Endometrial microvascular endothelial cells (primary cell): ENCODE measurements around the gene BLTP1. TPM values are rescaled to one million over a fixed set of nuclear protein-coding genes. Genes with fewer than 3 reads are reported as not detected.

Experiments
- in situ Hi-C: cut with HindIII; loops from 2 replicates; pipeline ENCODE4 v1.10.0; 2017; ENCODE audit warnings: low sequenced_read_pairs, low pct_unique_long_range_greater_than_20kb; ENCODE audit errors: inconsistent ontology term
- total RNA-seq: library from RNA; depleted of rRNA; stranded (reverse); fragments of >200 nt; gene quantifications from one replicate; pipeline ENCODE4 v1.2.3, GENCODE V29; 2015; ENCODE audit errors: inconsistent ontology term

BLTP1 gene
- total RNA-seq, 1 donor from 2014 or later: 42.6 TPM

DNA sequence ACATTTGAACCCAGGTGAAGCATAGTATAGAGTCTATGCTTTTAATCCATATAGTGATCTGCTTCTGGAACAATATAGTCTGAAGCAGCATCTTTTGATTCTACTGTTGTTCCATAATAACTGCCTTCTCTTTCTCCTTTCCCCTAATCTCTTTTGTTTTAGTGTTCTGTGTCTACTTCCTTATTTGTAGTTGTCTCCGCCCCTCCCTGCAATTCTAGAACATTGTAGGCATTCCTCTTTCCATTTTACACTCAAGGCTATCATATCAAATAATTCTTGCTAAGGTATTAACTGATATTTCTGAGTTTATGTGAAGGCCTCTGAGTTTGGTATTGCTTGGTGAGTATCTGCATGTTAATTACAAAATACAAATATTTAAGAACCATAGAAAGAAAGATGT lies 11.6 kb downstream of the BLTP1 start:
- in situ Hi-C loops: no loop called here

DNA sequence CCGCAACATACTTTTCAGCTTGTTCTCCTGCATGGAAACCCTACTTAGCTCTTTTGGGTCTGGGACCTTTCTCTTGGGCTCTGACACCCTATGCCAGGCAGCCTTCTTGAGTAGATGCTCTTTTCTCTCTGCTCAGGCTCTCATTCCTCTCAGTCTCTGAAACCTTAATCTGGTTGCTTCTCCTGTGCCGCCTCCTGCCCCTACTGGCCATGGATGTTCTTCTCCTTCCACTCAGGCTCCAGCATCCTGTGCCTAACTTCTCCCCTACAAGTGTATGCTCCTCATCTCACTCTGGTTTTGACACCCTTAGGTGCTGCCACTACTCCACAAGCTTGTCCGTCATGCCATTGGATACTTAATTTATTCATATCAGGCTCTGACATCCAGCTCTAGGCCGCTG lies 15.2 kb downstream of the BLTP1 start:
- in situ Hi-C loops: no loop called here

DNA sequence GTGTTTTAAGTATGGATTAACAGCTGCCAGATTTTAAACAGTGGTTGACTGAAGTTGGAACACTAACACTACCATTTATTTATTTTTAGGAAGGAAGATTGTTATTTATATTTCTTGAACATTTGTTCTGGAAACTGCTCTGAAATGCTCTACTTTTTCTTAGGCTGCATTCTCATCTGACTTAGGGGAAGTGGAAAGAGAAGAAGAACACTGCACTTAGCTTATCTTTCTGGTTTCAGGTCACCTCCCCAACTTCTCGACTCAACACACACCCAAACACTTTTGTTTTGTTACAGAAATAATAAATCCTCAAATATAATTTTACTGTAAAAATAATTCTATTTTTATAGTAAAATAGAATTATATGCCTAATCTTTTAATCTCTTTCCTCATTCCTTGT lies 18.6 kb downstream of the BLTP1 start:
- in situ Hi-C loops: no loop called here

GRCh38 chr4:122171323-122171722 lies 19.2 kb downstream of the BLTP1 start:
- in situ Hi-C loops: no loop called here

DNA sequence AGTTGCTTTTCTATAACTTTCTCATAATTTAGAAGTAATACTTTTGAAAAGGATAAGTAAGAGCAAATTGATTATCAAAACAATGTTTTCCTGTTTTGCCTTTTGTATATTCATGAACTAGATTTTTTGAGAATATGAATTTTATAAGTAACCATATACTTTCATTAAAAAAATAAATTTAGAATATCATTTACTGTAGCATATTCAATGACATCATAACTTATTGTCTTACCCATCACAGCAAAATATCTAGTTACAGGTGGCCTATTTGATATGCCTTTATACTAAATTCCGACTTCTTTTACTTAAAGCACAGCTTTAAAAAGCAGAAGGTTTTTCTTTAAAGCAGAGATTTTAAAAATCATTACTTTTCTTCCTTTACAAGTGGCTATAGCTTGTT lies 20.1 kb downstream of the BLTP1 start:
- in situ Hi-C loops: no loop called here

DNA sequence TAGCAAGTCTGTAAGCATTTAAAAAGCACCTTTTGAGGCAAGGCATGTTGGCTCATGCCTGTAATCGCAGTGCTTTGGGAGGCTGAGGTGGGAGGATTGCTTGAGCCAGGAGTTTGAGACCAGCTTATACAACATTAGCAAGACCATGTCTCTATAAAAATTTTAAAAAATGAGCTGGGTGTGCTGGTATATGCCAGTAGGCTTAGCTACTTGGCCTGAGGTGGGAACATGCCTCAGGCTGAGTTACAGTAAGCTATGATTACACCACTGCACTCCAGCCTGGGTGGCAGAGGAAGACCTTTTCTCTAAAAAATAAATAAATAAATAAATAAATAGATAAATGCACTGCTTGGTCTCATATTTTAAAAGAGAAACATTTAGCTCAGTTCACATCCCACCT lies 26.8 kb downstream of the BLTP1 start:
- in situ Hi-C loops: no loop called here

DNA sequence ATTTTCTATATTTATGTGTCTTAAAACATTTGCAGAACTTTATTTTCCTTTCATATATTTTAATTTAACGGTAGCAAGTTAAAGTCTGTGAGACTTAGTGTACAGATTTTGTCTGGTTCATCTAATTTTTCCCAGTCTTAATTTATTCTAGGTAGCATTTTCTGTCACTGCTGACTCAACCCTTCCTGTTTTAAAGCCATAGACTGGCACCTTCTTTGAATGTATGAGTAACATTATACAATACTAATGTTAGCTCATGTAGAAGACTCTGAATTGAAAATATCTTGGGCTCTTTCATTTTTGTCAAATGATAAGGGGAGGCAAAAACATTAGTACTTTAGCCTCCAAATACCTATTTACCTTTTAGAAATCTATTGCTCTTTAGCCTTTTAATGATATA lies 43.6 kb downstream of the BLTP1 start:
- in situ Hi-C loops: no loop called here

Other genes starting within 250 kb of the BLTP1 start
- not detected for gene TRPC3, start 200.3 kb upstream of the BLTP1 start, total RNA-seq
- not detected for gene ADAD1, start 226.7 kb downstream of the BLTP1 start, total RNA-seq